ENCODE results near the gene UBQLN4. TPM values are rescaled to one million over a fixed set of nuclear protein-coding genes. Genes with fewer than 3 reads are reported as not detected.

The UBQLN4 gene
- total and polyA plus RNA-seq, 9 of the 15 experiments (the other 6 are each of a cell fraction or from before 2014, with no cell fraction given) = 13.5 to 65.5 (median 37.0) TPM

DNA sequence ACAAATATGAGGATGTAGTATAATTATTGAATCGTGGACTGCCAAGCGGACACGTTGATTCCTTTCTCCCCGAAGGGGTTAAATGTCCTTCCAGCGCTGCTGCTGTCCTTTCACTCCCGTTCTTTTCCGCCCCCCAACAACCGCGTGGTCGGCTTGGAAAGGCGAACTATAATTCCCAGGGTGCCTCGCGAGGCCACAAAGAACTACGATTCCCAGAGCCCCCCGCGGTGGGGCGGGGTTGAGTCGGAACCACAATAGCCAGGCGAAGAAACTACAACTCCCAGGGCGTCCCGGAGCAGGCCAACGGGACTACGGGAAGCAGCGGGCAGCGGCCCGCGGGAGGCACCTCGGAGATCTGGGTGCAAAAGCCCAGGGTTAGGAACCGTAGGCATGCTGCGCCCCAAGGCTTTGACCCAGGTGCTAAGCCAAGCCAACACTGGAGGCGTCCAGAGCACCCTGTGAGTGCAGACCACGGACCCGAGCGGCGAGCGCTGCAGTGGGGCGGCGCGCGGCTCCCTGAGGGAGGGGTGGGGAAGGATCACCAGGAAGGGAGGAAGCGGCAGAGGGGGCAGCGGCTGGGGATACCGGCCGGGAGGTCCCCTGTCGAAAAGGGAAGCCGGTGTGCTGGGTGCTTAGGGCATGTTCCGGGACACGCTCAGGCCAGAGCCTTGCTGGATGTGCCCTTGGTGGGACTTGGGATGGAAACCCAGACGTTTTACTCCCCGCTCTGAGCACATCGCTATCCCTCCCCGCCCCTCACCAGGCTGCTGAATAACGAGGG, 1.1 kb upstream of the UBQLN4 start, which contains the start of gene LAMTOR2 (continued):
- TF ChIP-seq HEY1 (CRISPR knock-in tag; IDR thresholded peaks at IDR 0.05; ENCODE audit: borderline replicate concordance) = peak; percentile 52; the same call in 1 of the 2 replicates
- TF ChIP-seq CBX2 (IDR thresholded peaks at IDR 0.05; ENCODE audit: insufficient read depth, low read length, poor library complexity, severe bottlenecking) = no peak
- TF ChIP-seq ESRRB (CRISPR knock-in tag; IDR thresholded peaks at IDR 0.05; ENCODE audit: borderline replicate concordance) = no peak
- TF ChIP-seq, protein P1, sequence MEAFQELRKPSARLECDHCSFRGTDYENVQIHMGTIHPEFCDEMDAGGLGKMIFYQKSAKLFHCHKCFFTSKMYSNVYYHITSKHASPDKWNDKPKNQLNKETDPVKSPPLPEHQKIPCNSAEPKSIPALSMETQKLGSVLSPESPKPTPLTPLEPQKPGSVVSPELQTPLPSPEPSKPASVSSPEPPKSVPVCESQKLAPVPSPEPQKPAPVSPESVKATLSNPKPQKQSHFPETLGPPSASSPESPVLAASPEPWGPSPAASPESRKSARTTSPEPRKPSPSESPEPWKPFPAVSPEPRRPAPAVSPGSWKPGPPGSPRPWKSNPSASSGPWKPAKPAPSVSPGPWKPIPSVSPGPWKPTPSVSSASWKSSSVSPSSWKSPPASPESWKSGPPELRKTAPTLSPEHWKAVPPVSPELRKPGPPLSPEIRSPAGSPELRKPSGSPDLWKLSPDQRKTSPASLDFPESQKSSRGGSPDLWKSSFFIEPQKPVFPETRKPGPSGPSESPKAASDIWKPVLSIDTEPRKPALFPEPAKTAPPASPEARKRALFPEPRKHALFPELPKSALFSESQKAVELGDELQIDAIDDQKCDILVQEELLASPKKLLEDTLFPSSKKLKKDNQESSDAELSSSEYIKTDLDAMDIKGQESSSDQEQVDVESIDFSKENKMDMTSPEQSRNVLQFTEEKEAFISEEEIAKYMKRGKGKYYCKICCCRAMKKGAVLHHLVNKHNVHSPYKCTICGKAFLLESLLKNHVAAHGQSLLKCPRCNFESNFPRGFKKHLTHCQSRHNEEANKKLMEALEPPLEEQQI (IDR thresholded peaks at IDR 0.05) = no peak
- peak; percentile 82 for TF ChIP-seq KLF13 (tag; IDR thresholded peaks at IDR 0.05; ENCODE audit: borderline replicate concordance, low read depth)
- peak; percentile 49; the same call in 1 of the 2 replicates for TF ChIP-seq CREB1 (IDR thresholded peaks at IDR 0.05)
- no peak; the same call in 1 of the 2 replicates for TF ChIP-seq CREB1 (CRISPR knock-in tag; IDR thresholded peaks at IDR 0.05)
- no peak for TF ChIP-seq SMARCC2 (IDR thresholded peaks at IDR 0.05; ENCODE audit: low read depth)
- TF ChIP-seq, protein P2, sequence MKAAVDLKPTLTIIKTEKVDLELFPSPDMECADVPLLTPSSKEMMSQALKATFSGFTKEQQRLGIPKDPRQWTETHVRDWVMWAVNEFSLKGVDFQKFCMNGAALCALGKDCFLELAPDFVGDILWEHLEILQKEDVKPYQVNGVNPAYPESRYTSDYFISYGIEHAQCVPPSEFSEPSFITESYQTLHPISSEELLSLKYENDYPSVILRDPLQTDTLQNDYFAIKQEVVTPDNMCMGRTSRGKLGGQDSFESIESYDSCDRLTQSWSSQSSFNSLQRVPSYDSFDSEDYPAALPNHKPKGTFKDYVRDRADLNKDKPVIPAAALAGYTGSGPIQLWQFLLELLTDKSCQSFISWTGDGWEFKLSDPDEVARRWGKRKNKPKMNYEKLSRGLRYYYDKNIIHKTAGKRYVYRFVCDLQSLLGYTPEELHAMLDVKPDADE (conservative IDR thresholded peaks at IDR 0.05; ENCODE audit: control insufficient read depth, low read depth, low read length) = peak; percentile 99
- TF ChIP-seq, protein P3, sequence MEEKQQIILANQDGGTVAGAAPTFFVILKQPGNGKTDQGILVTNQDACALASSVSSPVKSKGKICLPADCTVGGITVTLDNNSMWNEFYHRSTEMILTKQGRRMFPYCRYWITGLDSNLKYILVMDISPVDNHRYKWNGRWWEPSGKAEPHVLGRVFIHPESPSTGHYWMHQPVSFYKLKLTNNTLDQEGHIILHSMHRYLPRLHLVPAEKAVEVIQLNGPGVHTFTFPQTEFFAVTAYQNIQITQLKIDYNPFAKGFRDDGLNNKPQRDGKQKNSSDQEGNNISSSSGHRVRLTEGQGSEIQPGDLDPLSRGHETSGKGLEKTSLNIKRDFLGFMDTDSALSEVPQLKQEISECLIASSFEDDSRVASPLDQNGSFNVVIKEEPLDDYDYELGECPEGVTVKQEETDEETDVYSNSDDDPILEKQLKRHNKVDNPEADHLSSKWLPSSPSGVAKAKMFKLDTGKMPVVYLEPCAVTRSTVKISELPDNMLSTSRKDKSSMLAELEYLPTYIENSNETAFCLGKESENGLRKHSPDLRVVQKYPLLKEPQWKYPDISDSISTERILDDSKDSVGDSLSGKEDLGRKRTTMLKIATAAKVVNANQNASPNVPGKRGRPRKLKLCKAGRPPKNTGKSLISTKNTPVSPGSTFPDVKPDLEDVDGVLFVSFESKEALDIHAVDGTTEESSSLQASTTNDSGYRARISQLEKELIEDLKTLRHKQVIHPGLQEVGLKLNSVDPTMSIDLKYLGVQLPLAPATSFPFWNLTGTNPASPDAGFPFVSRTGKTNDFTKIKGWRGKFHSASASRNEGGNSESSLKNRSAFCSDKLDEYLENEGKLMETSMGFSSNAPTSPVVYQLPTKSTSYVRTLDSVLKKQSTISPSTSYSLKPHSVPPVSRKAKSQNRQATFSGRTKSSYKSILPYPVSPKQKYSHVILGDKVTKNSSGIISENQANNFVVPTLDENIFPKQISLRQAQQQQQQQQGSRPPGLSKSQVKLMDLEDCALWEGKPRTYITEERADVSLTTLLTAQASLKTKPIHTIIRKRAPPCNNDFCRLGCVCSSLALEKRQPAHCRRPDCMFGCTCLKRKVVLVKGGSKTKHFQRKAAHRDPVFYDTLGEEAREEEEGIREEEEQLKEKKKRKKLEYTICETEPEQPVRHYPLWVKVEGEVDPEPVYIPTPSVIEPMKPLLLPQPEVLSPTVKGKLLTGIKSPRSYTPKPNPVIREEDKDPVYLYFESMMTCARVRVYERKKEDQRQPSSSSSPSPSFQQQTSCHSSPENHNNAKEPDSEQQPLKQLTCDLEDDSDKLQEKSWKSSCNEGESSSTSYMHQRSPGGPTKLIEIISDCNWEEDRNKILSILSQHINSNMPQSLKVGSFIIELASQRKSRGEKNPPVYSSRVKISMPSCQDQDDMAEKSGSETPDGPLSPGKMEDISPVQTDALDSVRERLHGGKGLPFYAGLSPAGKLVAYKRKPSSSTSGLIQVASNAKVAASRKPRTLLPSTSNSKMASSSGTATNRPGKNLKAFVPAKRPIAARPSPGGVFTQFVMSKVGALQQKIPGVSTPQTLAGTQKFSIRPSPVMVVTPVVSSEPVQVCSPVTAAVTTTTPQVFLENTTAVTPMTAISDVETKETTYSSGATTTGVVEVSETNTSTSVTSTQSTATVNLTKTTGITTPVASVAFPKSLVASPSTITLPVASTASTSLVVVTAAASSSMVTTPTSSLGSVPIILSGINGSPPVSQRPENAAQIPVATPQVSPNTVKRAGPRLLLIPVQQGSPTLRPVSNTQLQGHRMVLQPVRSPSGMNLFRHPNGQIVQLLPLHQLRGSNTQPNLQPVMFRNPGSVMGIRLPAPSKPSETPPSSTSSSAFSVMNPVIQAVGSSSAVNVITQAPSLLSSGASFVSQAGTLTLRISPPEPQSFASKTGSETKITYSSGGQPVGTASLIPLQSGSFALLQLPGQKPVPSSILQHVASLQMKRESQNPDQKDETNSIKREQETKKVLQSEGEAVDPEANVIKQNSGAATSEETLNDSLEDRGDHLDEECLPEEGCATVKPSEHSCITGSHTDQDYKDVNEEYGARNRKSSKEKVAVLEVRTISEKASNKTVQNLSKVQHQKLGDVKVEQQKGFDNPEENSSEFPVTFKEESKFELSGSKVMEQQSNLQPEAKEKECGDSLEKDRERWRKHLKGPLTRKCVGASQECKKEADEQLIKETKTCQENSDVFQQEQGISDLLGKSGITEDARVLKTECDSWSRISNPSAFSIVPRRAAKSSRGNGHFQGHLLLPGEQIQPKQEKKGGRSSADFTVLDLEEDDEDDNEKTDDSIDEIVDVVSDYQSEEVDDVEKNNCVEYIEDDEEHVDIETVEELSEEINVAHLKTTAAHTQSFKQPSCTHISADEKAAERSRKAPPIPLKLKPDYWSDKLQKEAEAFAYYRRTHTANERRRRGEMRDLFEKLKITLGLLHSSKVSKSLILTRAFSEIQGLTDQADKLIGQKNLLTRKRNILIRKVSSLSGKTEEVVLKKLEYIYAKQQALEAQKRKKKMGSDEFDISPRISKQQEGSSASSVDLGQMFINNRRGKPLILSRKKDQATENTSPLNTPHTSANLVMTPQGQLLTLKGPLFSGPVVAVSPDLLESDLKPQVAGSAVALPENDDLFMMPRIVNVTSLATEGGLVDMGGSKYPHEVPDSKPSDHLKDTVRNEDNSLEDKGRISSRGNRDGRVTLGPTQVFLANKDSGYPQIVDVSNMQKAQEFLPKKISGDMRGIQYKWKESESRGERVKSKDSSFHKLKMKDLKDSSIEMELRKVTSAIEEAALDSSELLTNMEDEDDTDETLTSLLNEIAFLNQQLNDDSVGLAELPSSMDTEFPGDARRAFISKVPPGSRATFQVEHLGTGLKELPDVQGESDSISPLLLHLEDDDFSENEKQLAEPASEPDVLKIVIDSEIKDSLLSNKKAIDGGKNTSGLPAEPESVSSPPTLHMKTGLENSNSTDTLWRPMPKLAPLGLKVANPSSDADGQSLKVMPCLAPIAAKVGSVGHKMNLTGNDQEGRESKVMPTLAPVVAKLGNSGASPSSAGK (IDR thresholded peaks at IDR 0.05) = peak; percentile 52
- TF ChIP-seq SP1 (CRISPR knock-in tag; IDR thresholded peaks at IDR 0.05) = peak; percentile 97
